ENCODE results near the gene CNTN4. TPM values are rescaled to one million over a fixed set of nuclear protein-coding genes. Genes with fewer than 3 reads are reported as not detected.

Gene CNTN4
- total RNA-seq, 4 donors from 2014 or later = 6.6 to 10.7 (median 9.7) TPM

DNA sequence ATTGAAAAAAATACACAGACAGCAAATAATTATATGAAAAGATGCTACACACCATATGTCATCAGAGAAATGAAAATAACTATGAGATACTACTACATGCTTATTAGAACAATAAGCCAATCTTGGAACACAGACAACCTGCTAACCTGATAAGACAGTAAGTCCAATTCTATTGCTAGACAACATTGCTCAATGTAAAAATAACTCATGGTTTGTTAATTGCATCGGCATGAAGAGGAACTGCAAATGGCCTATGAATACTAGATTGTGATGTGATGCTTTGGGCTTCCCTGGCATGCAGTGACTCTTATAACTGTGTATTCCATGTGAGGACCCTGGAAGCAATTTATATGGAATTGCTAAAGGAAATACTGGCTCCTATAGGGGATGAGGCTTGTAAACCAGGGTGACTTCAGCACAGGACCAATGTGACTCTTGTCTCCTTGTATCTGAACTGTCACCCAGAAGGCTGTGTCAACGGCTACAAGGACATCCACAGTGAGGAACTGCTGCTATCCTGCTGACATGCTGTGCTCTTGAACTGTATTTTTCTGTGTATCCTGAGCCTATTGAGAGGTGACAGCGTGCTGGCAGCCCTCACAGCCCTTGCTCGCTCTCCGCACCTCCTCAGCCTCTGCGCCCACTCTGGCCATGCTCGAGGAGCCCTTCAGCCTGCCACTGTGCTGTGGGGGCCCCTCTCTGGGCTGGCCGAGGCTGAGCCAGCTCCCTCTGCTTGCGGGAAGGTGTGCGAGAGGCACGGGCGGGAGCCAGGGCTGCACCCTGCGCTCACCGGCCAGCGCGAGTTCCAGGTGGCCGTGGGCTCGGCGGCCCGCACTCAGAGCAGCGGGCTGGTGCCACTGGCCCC lies 385.7 kb downstream of the CNTN4 start:
- TF ChIP-seq POLR2AphosphoS5 (IDR thresholded peaks at IDR 0.05) (no peak), POLR2A (IDR thresholded peaks at IDR 0.05; ENCODE audit: low read depth) (no peak), CTCF (IDR thresholded peaks at IDR 0.05) (no peak), EP300 (IDR thresholded peaks at IDR 0.05) (no peak)
- Histone ChIP-seq H3K9me3 (peaks cover 0 to 3% (median 0%) of the 10 kb centered on the region in 4 donors), H3K4me1 (no peaks in the 10 kb centered on the region), H3K4me3 (no peak overlapping the region), H3K27me3 (no peaks in the 10 kb centered on the region), H3K27ac (replicated peaks in 1 of 4) (no peak overlapping the region), H3K36me3 (no peaks in the 10 kb centered on the region)
- WGBS = 96% methylated on average over 14 of the region's 21 CpGs
- intact Hi-C loops (cut with DNase I) = no loop called here
- no peak for DNase-seq (ENCODE audit: extremely low spot score)

- 100% methylated on average over 1 of the region's 21 CpGs for WGBS
- Histone ChIP-seq H3K27ac (replicated peaks in 1 of 4) (no peak overlapping the region), H3K9me3 (peaks cover 0 to 3% (median 0%) of the 10 kb centered on the region in 4 donors), H3K36me3 (no peaks in the 10 kb centered on the region), H3K4me1 (no peaks in the 10 kb centered on the region), H3K4me3 (no peak overlapping the region), H3K27me3 (no peaks in the 10 kb centered on the region)
- DNase-seq (ENCODE audit: extremely low spot score) = no peak
- intact Hi-C loops (cut with DNase I) = no loop called here
- no peak for TF ChIP-seq CTCF (IDR thresholded peaks at IDR 0.05)
Measured at GRCh38 chr3:2485027-2485375, 386.3 kb downstream of the CNTN4 start.

DNA sequence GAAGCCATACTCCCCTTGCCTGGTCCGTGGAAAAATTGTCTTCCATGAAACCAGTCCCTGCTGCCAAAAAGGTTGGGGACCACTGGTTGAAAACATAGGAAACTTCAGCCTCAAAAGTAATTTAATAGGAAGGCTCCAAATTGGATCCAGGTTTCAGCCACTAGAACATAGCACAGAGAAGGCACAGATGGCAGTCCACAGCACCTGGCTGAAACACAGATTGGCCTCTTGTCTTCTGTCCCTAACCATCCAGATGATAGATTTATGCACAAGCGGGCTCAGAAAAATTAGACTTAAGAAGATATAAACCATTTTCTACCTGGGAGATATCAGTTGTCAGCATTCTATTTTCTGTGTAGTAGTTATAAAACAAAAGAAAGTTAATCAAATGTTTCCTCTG lies 397.1 kb downstream of the CNTN4 start:
- H3K27me3 ChIP-seq = no peaks in the 10 kb centered on the region
- no peaks in the 10 kb centered on the region for H3K36me3 ChIP-seq
- intact Hi-C loops (cut with DNase I) = no loop called here
- no peak for TF ChIP-seq POLR2A (IDR thresholded peaks at IDR 0.05; ENCODE audit: low read depth)
- TF ChIP-seq POLR2AphosphoS5 (IDR thresholded peaks at IDR 0.05) = no peak
- no peak for TF ChIP-seq EP300 (IDR thresholded peaks at IDR 0.05)
- no peak for TF ChIP-seq CTCF (IDR thresholded peaks at IDR 0.05)
- DNase-seq (ENCODE audit: extremely low spot score) = no peak
- no peak overlapping the region for H3K27ac ChIP-seq (replicated peaks in 1 of 4)
- WGBS = 84% methylated on average over 2 of the region's 2 CpGs
- no peaks in the 10 kb centered on the region for H3K4me1 ChIP-seq
- H3K4me3 ChIP-seq = no peak overlapping the region
- no peaks in the 10 kb centered on the region for H3K9me3 ChIP-seq

GRCh38 chr3:2504912-2505311 lies 406.2 kb downstream of the CNTN4 start:
- 45% methylated on average over 2 of the region's 2 CpGs for WGBS
- no peaks in the 10 kb centered on the region for H3K9me3 ChIP-seq

More at GRCh38 chr3:2504912-2505311, 406.2 kb downstream of the CNTN4 start:
- no peaks in the 10 kb centered on the region for H3K4me1 ChIP-seq
- H3K36me3 ChIP-seq = no peaks in the 10 kb centered on the region
- intact Hi-C loops (cut with DNase I) = no loop called here
- no peak overlapping the region for H3K27ac ChIP-seq (replicated peaks in 1 of 4)
- no peaks in the 10 kb centered on the region for H3K27me3 ChIP-seq
- no peak for DNase-seq (ENCODE audit: extremely low spot score)
- H3K4me3 ChIP-seq = no peak overlapping the region
- TF ChIP-seq EP300 (IDR thresholded peaks at IDR 0.05) = no peak
- TF ChIP-seq POLR2AphosphoS5 (IDR thresholded peaks at IDR 0.05) = no peak
- no peak for TF ChIP-seq CTCF (IDR thresholded peaks at IDR 0.05)
- TF ChIP-seq POLR2A (IDR thresholded peaks at IDR 0.05; ENCODE audit: low read depth) = no peak
